Effector memory CD4-positive, alpha-beta T cell (primary cell): Measurements from ENCODE around the gene CCDC51.
A peak's percentile ranks its signal among the peaks of the same experiment; 100 is the strongest.
"Not testable (repeated sequence)": the region's sequence is repeated elsewhere in the genome, so short reads cannot be mapped to it uniquely, and the experiment has no call there.

Experiments
- DNase-seq, 3 donors: peaks; one replicate each; pipeline ENCODE4 v3.0.0-alpha.2; 2020
- H3K27ac ChIP-seq: 2 replicates; pipeline ENCODE4 v1.7.0; 2013; ENCODE audit warnings: mild to moderate bottlenecking, low read length, moderate library complexity; ENCODE audit not compliant: insufficient read depth, poor library complexity, severe bottlenecking
- H3K27me3 ChIP-seq: replicated peaks from 2 replicates; pipeline ENCODE4 v1.7.0; 2013; ENCODE audit warnings: mild to moderate bottlenecking, low read length; ENCODE audit not compliant: insufficient read depth, control insufficient read depth, poor library complexity, severe bottlenecking
- H3K36me3 ChIP-seq: 2 replicates; pipeline ENCODE4 v1.7.0; 2013; ENCODE audit warnings: mild to moderate bottlenecking, low read length, moderate library complexity; ENCODE audit not compliant: control insufficient read depth, insufficient read depth
- H3K4me1 ChIP-seq: 2 replicates; pipeline ENCODE4 v1.7.0; 2013; ENCODE audit warnings: low read length, mild to moderate bottlenecking; ENCODE audit not compliant: control insufficient read depth, insufficient read depth, poor library complexity, severe bottlenecking
- H3K4me3 ChIP-seq: 2 replicates; pipeline ENCODE4 v1.7.0; 2013; ENCODE audit warnings: low read length, low read depth, mild to moderate bottlenecking; ENCODE audit not compliant: insufficient read depth, poor library complexity, severe bottlenecking
- H3K9me3 ChIP-seq: 2 replicates; pipeline ENCODE4 v1.7.0; 2013; ENCODE audit warnings: mild to moderate bottlenecking, low read length, moderate library complexity; ENCODE audit not compliant: control insufficient read depth

CCDC51 gene

DNA sequence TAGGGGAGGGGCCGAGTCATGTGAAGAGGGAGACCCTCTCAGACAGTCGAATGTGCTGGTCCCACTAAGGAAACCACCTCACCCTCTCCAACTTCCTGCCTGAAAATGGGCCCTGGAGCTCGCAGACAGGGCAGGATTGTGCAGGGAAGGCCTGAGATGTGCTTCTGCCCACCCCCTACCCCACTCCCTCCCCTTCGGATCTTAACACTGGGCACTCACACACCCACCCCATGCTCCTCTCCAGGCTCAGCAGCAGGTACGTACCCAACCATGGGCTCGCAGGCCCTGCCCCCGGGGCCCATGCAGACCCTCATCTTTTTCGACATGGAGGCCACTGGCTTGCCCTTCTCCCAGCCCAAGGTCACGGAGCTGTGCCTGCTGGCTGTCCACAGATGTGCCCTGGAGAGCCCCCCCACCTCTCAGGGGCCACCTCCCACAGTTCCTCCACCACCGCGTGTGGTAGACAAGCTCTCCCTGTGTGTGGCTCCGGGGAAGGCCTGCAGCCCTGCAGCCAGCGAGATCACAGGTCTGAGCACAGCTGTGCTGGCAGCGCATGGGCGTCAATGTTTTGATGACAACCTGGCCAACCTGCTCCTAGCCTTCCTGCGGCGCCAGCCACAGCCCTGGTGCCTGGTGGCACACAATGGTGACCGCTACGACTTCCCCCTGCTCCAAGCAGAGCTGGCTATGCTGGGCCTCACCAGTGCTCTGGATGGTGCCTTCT, 26.6 kb upstream of the CCDC51 start:
- Histone ChIP-seq H3K27me3 (no peaks in the 10 kb centered on the region), H3K27ac (peak overlapping the region; percentile 93), H3K9me3 (no peaks in the 10 kb centered on the region), H3K4me1 (peaks cover 54% of the 10 kb centered on the region), H3K36me3 (peaks cover 36% of the 10 kb centered on the region), H3K4me3 (peak overlapping the region; percentile 68)
- DNase-seq = peak in 2 of 3 donors; percentile 9 to 12

DNA sequence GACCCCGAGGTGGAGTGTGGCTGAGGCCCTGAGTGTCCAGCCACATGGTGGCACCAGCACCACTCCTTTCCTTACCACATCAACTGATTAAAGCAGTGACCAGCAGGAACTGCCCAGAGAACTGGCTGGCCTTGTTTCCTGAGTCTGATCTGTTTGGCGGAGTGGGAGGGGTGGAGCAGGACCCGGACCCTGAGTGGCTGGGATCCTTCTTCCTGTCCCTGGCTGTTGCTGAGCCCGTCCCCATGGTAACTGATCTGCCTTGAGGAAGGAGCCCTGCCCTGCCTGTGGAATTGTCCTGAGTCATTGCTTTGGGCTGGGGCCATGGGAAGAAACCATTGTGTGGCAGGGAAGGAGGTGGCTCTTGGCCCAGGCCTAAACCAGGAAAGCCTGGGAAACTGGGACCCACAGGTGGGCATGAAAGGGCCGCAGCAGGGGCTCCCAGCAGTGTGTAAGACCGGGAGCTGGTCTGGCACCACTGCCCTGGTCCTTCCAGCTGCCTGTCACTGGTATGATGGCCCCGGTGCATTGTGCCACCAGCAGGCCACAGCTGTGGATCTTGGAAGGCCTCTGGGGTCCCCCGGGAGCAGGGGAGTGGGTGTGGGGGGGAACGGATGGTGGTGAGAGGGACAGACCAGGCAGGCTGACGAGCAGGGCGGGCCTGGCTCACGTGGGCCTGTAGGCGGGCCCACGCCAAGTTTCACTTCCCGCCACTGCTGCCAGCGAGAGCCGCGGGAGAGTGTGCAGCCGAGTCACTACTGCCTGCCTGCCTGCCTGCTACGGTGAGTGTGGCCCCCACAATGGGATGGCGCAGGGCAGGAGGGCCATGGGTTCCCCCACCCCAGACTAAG, 25.8 kb upstream of the CCDC51 start:
- DNase-seq = peak; percentile 49 to 64 (median 60)
- Histone ChIP-seq H3K4me1 (peaks cover 53% of the 10 kb centered on the region), H3K27ac (peak overlapping the region; percentile 93), H3K36me3 (peaks cover 39% of the 10 kb centered on the region), H3K4me3 (peak overlapping the region; percentile 68), H3K9me3 (no peaks in the 10 kb centered on the region), H3K27me3 (no peaks in the 10 kb centered on the region)

DNA sequence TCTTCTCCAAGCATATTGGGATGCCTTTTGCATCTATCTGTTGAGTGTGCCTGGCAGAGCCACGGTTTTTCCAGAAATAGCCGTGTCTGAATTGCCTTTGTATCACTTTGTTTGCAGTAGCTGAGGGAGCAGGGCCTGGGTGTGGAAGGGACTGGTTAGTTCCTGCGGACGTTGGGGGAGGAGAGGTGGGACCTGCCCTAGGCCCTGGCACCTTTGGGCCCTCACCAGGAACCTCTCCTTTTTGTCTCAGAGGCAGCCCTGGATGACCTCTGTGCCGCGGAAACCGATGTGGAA, 25.3 kb upstream of the CCDC51 start:
- Histone ChIP-seq H3K4me3 (no peak overlapping the region), H3K27ac (peak overlapping the region; percentile 93), H3K4me1 (peaks cover 47% of the 10 kb centered on the region)

GRCh38 chr3:48464713-48465221, 24.8 kb upstream of the CCDC51 start:
- Histone ChIP-seq H3K27me3 (no peaks in the 10 kb centered on the region), H3K4me1 (peaks cover 43% of the 10 kb centered on the region), H3K27ac (no peak overlapping the region)

More for the DNA sequence above, 25.3 kb upstream of the CCDC51 start:
- no peaks in the 10 kb centered on the region for H3K9me3 ChIP-seq
- no peaks in the 10 kb centered on the region for H3K27me3 ChIP-seq
- H3K36me3 ChIP-seq = peaks cover 45% of the 10 kb centered on the region
- no peak for DNase-seq

GRCh38 chr3:48463703-48464102, 23.8 kb upstream of the CCDC51 start:
- DNase-seq = no peak
- H3K27me3 ChIP-seq = no peaks in the 10 kb centered on the region
- H3K36me3 ChIP-seq = peaks cover 45% of the 10 kb centered on the region
- no peak overlapping the region for H3K4me3 ChIP-seq
- no peaks in the 10 kb centered on the region for H3K9me3 ChIP-seq
- peaks cover 33% of the 10 kb centered on the region for H3K4me1 ChIP-seq
- no peak overlapping the region for H3K27ac ChIP-seq

More at GRCh38 chr3:48464713-48465221, 24.8 kb upstream of the CCDC51 start:
- no peaks in the 10 kb centered on the region for H3K9me3 ChIP-seq
- DNase-seq = no peak
- peaks cover 46% of the 10 kb centered on the region for H3K36me3 ChIP-seq
- H3K4me3 ChIP-seq = no peak overlapping the region

DNA sequence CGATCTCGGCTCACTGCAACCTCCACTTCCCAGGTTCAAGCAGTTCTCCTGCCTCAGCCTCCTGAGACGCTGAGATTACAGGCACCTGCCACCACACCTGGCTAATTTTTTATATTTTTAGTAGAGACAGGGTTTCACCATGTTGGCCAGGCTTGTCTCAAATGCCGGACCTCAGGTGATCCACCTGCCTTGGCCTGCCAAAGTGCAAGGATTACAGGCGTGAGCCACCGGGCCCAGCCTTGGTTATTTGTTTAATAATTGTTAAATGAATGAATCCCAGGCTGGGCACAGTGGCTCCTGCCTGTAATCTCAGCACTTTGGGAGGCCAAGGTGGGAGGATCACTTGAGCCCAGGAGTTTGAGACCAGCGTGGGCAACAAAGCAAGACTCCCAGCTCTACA, 21.8 kb upstream of the CCDC51 start:
- H3K27me3 ChIP-seq, H3K9me3 ChIP-seq, H3K4me3 ChIP-seq, DNase-seq, H3K27ac ChIP-seq: not testable (repeated sequence)
- peaks cover 34% of the 10 kb centered on the region for H3K36me3 ChIP-seq
- peaks cover 15% of the 10 kb centered on the region for H3K4me1 ChIP-seq

GRCh38 chr3:48460517-48460902, 20.6 kb upstream of the CCDC51 start:
- peaks cover 34% of the 10 kb centered on the region for H3K36me3 ChIP-seq
- no peaks in the 10 kb centered on the region for H3K27me3 ChIP-seq
- DNase-seq = no peak
- H3K4me1 ChIP-seq = peaks cover 3% of the 10 kb centered on the region
- no peaks in the 10 kb centered on the region for H3K9me3 ChIP-seq
- H3K27ac ChIP-seq = no peak overlapping the region
- H3K4me3 ChIP-seq = no peak overlapping the region

GRCh38 chr3:48459773-48460516, 20.0 kb upstream of the CCDC51 start:
- Histone ChIP-seq H3K27me3 (no peaks in the 10 kb centered on the region), H3K36me3 (peaks cover 34% of the 10 kb centered on the region), H3K27ac (no peak overlapping the region), H3K9me3 (no peaks in the 10 kb centered on the region), H3K4me3 (no peak overlapping the region), H3K4me1 (no peaks in the 10 kb centered on the region)
- no peak for DNase-seq

DNA sequence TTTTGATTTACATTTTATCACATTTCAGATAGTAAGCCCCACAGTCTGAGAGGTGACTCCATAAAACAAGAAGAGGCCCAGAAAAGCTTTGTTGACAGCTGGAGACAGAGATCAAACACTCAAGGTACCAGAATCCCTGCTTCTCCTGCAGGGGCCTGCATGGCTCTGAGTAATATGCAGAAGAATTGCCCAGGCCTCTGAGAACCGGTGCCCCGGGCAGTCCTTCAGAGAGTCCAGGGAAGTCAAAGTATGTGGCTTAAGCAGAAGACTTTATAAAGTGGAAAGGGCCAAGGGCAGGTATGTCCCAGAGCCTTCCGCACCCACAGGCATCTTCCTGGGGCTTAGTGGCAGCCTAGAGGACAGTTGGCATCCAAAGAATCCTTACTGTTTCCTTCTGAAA, 19.4 kb upstream of the CCDC51 start:
- Histone ChIP-seq H3K9me3 (no peaks in the 10 kb centered on the region), H3K27me3 (no peaks in the 10 kb centered on the region), H3K4me3 (no peak overlapping the region), H3K27ac (no peak overlapping the region), H3K36me3 (peaks cover 37% of the 10 kb centered on the region), H3K4me1 (no peaks in the 10 kb centered on the region)
- DNase-seq = no peak
